ENCODE results near the gene SPAG16. TPM values are rescaled to one million over a fixed set of nuclear protein-coding genes. Genes with fewer than 3 reads are reported as not detected.

Gene SPAG16
- total and polyA plus RNA-seq, 10 donors: 9.0 to 19.7 (median 12.2) TPM

DNA sequence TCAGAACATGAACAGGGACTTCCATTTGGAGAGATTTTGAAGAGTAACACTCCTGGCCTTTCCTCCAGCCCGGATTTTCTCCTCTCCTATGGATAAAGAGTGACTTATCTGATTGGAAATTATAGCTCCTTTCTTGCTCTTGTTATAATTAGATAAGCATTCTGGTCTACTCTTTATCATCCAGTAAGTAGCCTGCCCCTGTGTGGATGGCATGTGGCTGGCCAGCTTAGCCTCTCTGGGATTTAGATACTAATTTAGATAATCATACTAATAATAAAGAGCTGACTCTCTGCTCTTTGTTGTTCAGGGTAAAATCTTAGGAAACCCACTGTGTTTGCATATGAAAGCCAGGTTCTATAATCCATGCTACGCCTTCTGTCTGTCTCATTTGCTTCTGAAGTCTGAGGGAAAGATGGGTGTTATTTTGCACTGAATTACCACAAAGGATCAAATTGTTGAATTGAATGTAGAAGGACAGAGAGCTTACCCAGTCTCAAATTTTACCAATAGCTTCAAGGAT is 438.8 kb downstream of the SPAG16 start:
- 71 to 83% (median 77%) methylated on average over 2 of the region's 2 CpGs for WGBS, 5 donors
- TF ChIP-seq, protein P1, sequence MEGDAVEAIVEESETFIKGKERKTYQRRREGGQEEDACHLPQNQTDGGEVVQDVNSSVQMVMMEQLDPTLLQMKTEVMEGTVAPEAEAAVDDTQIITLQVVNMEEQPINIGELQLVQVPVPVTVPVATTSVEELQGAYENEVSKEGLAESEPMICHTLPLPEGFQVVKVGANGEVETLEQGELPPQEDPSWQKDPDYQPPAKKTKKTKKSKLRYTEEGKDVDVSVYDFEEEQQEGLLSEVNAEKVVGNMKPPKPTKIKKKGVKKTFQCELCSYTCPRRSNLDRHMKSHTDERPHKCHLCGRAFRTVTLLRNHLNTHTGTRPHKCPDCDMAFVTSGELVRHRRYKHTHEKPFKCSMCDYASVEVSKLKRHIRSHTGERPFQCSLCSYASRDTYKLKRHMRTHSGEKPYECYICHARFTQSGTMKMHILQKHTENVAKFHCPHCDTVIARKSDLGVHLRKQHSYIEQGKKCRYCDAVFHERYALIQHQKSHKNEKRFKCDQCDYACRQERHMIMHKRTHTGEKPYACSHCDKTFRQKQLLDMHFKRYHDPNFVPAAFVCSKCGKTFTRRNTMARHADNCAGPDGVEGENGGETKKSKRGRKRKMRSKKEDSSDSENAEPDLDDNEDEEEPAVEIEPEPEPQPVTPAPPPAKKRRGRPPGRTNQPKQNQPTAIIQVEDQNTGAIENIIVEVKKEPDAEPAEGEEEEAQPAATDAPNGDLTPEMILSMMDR (IDR thresholded peaks at IDR 0.05 in 8 of 11, conservative IDR thresholded peaks at IDR 0.05 in 3 of 11): no peak
- TF ChIP-seq POLR2A (IDR thresholded peaks at IDR 0.05): no peak
- TF ChIP-seq POLR2AphosphoS5 (IDR thresholded peaks at IDR 0.05): no peak
- Histone ChIP-seq H3K27ac (no peak overlapping the region), H3K27me3 (replicated peaks in 1 of 7) (no peaks in the 10 kb centered on the region), H3K4me3 (no peak overlapping the region), H3K36me3 (no peaks in the 10 kb centered on the region), H3K9me3 (peaks cover 0 to 12% (median 3%) of the 10 kb centered on the region in 8 donors), H3K4me1 (no peaks in the 10 kb centered on the region)
- intact Hi-C loops (cut with DNase I; ENCODE audit: low total_unique reads): no loop called here
- DNase-seq: no peak

DNA sequence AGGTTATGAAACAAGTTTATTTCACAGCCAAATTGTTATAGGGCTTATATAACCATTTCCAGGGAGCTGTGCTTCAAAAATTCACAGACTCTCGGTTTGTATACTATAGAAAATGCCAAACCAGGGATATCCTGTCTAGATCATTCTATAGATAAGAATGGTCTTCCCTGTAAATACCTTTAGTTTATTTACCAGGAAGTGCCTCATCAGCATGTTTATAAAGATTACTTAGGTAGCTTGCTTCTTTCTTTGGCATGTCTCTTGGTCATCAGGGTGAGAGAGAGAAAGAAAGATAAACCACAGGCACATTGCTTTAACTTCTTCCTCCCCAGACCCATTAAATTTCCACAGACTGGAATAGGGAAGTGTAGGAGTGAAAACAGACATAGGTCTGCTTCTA is 439.4 kb downstream of the SPAG16 start:
- H3K27me3 ChIP-seq (replicated peaks in 1 of 7): no peaks in the 10 kb centered on the region
- intact Hi-C loops (cut with DNase I; ENCODE audit: low total_unique reads): no loop called here
- 9 to 22% (median 13%) methylated on average over 1 of the region's 1 CpG for WGBS, 5 donors

DNA sequence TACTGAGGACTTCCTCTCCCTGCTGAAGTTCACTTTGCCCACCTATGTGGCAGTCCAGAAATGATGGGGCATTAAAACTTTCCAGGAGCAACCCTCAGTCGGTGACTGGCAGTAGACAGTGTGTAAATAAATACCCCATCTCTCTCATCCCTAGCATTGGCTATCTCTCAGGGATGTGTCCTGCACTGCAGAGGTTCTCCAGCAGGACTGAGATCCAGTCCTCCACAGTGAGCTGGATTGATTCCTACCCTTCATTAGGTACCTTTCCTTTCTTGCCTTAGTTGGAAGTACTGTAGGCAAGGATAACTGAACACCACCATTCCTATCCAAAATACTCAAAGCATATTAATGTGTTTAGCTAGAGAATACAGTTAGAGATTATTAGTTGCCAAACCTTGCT is 441.8 kb downstream of the SPAG16 start:
- intact Hi-C loops (cut with DNase I; ENCODE audit: low total_unique reads): no loop called here
- DNase-seq: no peak
- 83 to 96% (median 92%) methylated on average over 1 of the region's 1 CpG for WGBS, 5 donors

More for the DNA sequence above, 439.4 kb downstream of the SPAG16 start:
- Histone ChIP-seq H3K4me1 (no peaks in the 10 kb centered on the region), H3K27ac (no peak overlapping the region), H3K4me3 (no peak overlapping the region), H3K36me3 (no peaks in the 10 kb centered on the region), H3K9me3 (peaks cover 0 to 12% (median 3%) of the 10 kb centered on the region in 8 donors)
- TF ChIP-seq POLR2A (IDR thresholded peaks at IDR 0.05) (no peak), POLR2AphosphoS5 (IDR thresholded peaks at IDR 0.05) (no peak)
- TF ChIP-seq, protein P1 (IDR thresholded peaks at IDR 0.05 in 8 of 11, conservative IDR thresholded peaks at IDR 0.05 in 3 of 11): no peak
- no peak for DNase-seq

DNA sequence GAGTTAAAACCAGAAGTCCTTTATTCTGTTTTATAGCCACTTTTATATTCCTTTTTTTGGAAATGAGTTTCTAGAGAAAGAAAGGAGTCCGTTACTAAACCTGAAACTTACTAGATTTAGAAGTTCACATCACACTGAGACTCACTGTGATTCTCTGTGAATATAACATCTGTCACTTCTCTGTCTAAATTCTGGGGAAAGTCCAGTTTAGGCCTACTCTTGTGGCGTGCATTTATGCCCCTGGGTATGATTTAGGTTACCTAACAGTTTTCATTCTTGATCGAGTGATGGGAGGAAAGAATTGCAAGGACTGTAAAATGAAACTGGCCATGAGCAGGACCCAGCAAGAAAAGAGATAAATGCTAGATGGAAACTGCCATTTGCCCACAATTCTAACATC is 449.6 kb downstream of the SPAG16 start:
- Histone ChIP-seq H3K27me3 (replicated peaks in 1 of 7) (no peaks in the 10 kb centered on the region), H3K36me3 (no peaks in the 10 kb centered on the region), H3K4me3 (no peak overlapping the region), H3K4me1 (no peaks in the 10 kb centered on the region), H3K9me3 (peaks cover 0 to 6% (median 0%) of the 10 kb centered on the region in 8 donors), H3K27ac (no peak overlapping the region)
- TF ChIP-seq, protein P1 (IDR thresholded peaks at IDR 0.05 in 8 of 11, conservative IDR thresholded peaks at IDR 0.05 in 3 of 11): no peak
- no peak for TF ChIP-seq POLR2A (IDR thresholded peaks at IDR 0.05)
- no peak for TF ChIP-seq POLR2AphosphoS5 (IDR thresholded peaks at IDR 0.05)
- no peak for DNase-seq
- 60 to 81% (median 65%) methylated on average over 3 of the region's 3 CpGs for WGBS, 5 donors
- intact Hi-C loops (cut with DNase I; ENCODE audit: low total_unique reads): no loop called here

More for the DNA sequence above, 441.8 kb downstream of the SPAG16 start:
- no peak overlapping the region for H3K27ac ChIP-seq
- no peaks in the 10 kb centered on the region for H3K36me3 ChIP-seq
- no peaks in the 10 kb centered on the region for H3K9me3 ChIP-seq
- H3K4me1 ChIP-seq: no peaks in the 10 kb centered on the region
- no peak overlapping the region for H3K4me3 ChIP-seq
- H3K27me3 ChIP-seq (replicated peaks in 1 of 7): no peaks in the 10 kb centered on the region
- no peak for TF ChIP-seq POLR2AphosphoS5 (IDR thresholded peaks at IDR 0.05)
- TF ChIP-seq POLR2A (IDR thresholded peaks at IDR 0.05): no peak
- TF ChIP-seq, protein P1 (IDR thresholded peaks at IDR 0.05 in 8 of 11, conservative IDR thresholded peaks at IDR 0.05 in 3 of 11): no peak

Data from spleen (tissue), 11 donors.